Measurements from ENCODE around the gene POLR3E.
A peak's percentile ranks its signal among the peaks of the same experiment; 100 is the strongest.
"Not testable (repeated sequence)": the region's sequence is repeated elsewhere in the genome, so short reads cannot be mapped to it uniquely, and the experiment has no call there.

Gene POLR3E

GRCh38 chr16:22328081-22328725 is 31.0 kb downstream of the POLR3E start:
- peak in 1 of 10 donors; percentile 64 for DNase-seq
- intact Hi-C loops (cut with DNase I), result no loop called here

GRCh38 chr16:22329199-22329695 is 32.0 kb downstream of the POLR3E start:
- DNase-seq, result peak in 1 of 10 donors; percentile 40
- intact Hi-C loops (cut with DNase I), result no loop called here

- intact Hi-C loops (cut with DNase I), result no loop called here
- no peak for DNase-seq
Observed at GRCh38 chr16:22330326-22330725, 33.1 kb downstream of the POLR3E start.

GRCh38 chr16:22333457-22333994 is 36.3 kb downstream of the POLR3E start:
- intact Hi-C loops (cut with DNase I), result no loop called here
- no peak for DNase-seq

- DNase-seq, result peak in 1 of 10 donors; percentile 62
- intact Hi-C loops (cut with DNase I), result no loop called here
Observed at GRCh38 chr16:22335668-22336246, 38.5 kb downstream of the POLR3E start.

GRCh38 chr16:22336581-22336980 is 39.4 kb downstream of the POLR3E start:
- no peak for DNase-seq
- intact Hi-C loops (cut with DNase I), result no loop called here

- DNase-seq, result no peak
- intact Hi-C loops (cut with DNase I), result no loop called here
Observed at GRCh38 chr16:22337045-22337444, 39.8 kb downstream of the POLR3E start.

- intact Hi-C loops (cut with DNase I), result no loop called here
- no peak for DNase-seq
Observed at GRCh38 chr16:22337849-22338635, 40.8 kb downstream of the POLR3E start.

- DNase-seq, result no peak
- intact Hi-C loops (cut with DNase I), result no loop called here
Observed at GRCh38 chr16:22340945-22341344, 43.7 kb downstream of the POLR3E start.

- intact Hi-C loops (cut with DNase I), result no loop called here
- no peak for DNase-seq
Observed at GRCh38 chr16:22342082-22342481, 44.9 kb downstream of the POLR3E start.

- intact Hi-C loops (cut with DNase I), result no loop called here
- peak in 1 of 10 donors; percentile 63 for DNase-seq
Observed at GRCh38 chr16:22346483-22346882, 49.3 kb downstream of the POLR3E start.

GRCh38 chr16:22347100-22347820 is 50.1 kb downstream of the POLR3E start:
- DNase-seq, result peak in 2 of 10 donors; percentile 73
- intact Hi-C loops (cut with DNase I), result no loop called here

GRCh38 chr16:22348291-22348690 is 51.1 kb downstream of the POLR3E start:
- intact Hi-C loops (cut with DNase I), result no loop called here
- DNase-seq, result no peak

GRCh38 chr16:22351017-22351416 is 53.8 kb downstream of the POLR3E start:
- DNase-seq; intact Hi-C loops (cut with DNase I): not testable (repeated sequence)

- no peak for DNase-seq
- intact Hi-C loops (cut with DNase I), result no loop called here
Observed at GRCh38 chr16:22352140-22352539, 54.9 kb downstream of the POLR3E start.

GRCh38 chr16:22352723-22353122 is 55.5 kb downstream of the POLR3E start:
- no peak for DNase-seq
- intact Hi-C loops (cut with DNase I), result no loop called here

- intact Hi-C loops (cut with DNase I), result no loop called here
- DNase-seq, result no peak
Observed at GRCh38 chr16:22353191-22353919, 56.1 kb downstream of the POLR3E start.

GRCh38 chr16:22353933-22354541 is 56.8 kb downstream of the POLR3E start:
- intact Hi-C loops (cut with DNase I), result no loop called here
- no peak for DNase-seq

- DNase-seq, result no peak
- intact Hi-C loops (cut with DNase I), result no loop called here
Observed at GRCh38 chr16:22355487-22355908, 58.3 kb downstream of the POLR3E start.
